OCI-LY7 (cell line): ENCODE measurements around the gene EPB41.

Experiments
- EZH2phosphoT487 ChIP-seq: fragments of 200-600 bp; sonication (generic); IDR thresholded peaks from 2 replicates; pipeline ENCODE4 v1.6.1; 2018; ENCODE audit warnings: low read depth, borderline replicate concordance, mild to moderate bottlenecking, mixed run types, antibody characterized with exemption, low read length, moderate library complexity, mixed read lengths
- TF ChIP-seq, protein P1 (sequence below): fragments of 200-600 bp; sonication (generic); conservative IDR thresholded peaks from 2 replicates; pipeline ENCODE4 v1.5.1; 2014; ENCODE audit warnings: mild to moderate bottlenecking, antibody characterized with exemption, low read length, moderate library complexity, mixed read lengths

DNA sequence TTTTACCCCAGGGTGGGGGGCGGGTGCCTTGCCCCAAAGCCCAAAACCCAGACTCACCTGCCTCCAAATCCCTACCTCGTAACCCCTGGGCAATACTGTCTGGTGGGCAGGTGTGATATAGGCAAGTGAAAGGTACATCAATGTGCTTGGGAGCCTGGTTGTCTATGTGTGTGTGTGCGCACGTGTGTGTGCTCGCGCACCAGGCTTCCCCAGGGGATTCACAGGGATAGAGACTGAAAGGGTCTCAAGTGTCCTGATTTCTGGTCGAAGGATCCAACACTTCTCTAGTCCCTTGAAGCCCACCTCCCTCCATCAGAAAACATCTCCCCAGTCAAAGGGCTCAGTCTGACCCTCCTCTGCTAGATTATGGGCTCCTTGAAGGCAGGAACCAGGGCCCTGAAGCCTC is 28.9 kb upstream of the EPB41 start:
- TF ChIP-seq, protein P1, sequence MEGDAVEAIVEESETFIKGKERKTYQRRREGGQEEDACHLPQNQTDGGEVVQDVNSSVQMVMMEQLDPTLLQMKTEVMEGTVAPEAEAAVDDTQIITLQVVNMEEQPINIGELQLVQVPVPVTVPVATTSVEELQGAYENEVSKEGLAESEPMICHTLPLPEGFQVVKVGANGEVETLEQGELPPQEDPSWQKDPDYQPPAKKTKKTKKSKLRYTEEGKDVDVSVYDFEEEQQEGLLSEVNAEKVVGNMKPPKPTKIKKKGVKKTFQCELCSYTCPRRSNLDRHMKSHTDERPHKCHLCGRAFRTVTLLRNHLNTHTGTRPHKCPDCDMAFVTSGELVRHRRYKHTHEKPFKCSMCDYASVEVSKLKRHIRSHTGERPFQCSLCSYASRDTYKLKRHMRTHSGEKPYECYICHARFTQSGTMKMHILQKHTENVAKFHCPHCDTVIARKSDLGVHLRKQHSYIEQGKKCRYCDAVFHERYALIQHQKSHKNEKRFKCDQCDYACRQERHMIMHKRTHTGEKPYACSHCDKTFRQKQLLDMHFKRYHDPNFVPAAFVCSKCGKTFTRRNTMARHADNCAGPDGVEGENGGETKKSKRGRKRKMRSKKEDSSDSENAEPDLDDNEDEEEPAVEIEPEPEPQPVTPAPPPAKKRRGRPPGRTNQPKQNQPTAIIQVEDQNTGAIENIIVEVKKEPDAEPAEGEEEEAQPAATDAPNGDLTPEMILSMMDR: no peak
- no peak for TF ChIP-seq EZH2phosphoT487
